SKM-1 (cell line): ENCODE results near the gene C1orf115.
A peak's percentile ranks its signal among the peaks of the same experiment; 100 is the strongest.
"Not testable (repeated sequence)": the region's sequence is repeated elsewhere in the genome, so short reads cannot be mapped to it uniquely, and the experiment has no call there.

Experiments
- DNase-seq: peaks from one replicate; lab custom pipeline; 2025; ENCODE audit not compliant: unreplicated experiment; lab: John Stamatoyannopoulos, UW

C1orf115 gene

GRCh38 chr1:220690140-220691052 lies at the start of gene C1orf115:
C1orf115 (plus strand) TSS chr1:220690363; CDS start chr1:220690403, 40 bp downstream.
- peak; percentile 76 for DNase-seq

GRCh38 chr1:220642285-220642684 lies 47.9 kb upstream of the C1orf115 start:
- no peak for DNase-seq

- DNase-seq = no peak
Measured at GRCh38 chr1:220652995-220653394, 37.2 kb upstream of the C1orf115 start.

GRCh38 chr1:220655509-220655908 lies 34.7 kb upstream of the C1orf115 start:
- no peak for DNase-seq

GRCh38 chr1:220655961-220656740 lies 34.0 kb upstream of the C1orf115 start:
- no peak for DNase-seq

- DNase-seq = no peak
Measured at GRCh38 chr1:220666349-220666748, 23.8 kb upstream of the C1orf115 start.

- no peak for DNase-seq
Measured at GRCh38 chr1:220669005-220669404, 21.2 kb upstream of the C1orf115 start.

- DNase-seq = no peak
Measured at GRCh38 chr1:220670365-220670764, 19.8 kb upstream of the C1orf115 start.

GRCh38 chr1:220673921-220674320 lies 16.2 kb upstream of the C1orf115 start:
- DNase-seq = no peak

GRCh38 chr1:220677251-220677650 lies 12.9 kb upstream of the C1orf115 start:
- DNase-seq = no peak

GRCh38 chr1:220680085-220680687 lies 10.0 kb upstream of the C1orf115 start:
- DNase-seq = peak; percentile 44

- DNase-seq = no peak
Measured at GRCh38 chr1:220681220-220681880, 8.8 kb upstream of the C1orf115 start.

- DNase-seq = no peak
Measured at GRCh38 chr1:220682901-220683576, 7.1 kb upstream of the C1orf115 start.

- DNase-seq = not testable (repeated sequence)
Measured at GRCh38 chr1:220683716-220684115, 6.4 kb upstream of the C1orf115 start.

GRCh38 chr1:220684890-220685289 lies 5.3 kb upstream of the C1orf115 start:
- peak; percentile 32 for DNase-seq

- DNase-seq = peak; percentile 23
Measured at GRCh38 chr1:220685879-220686278, 4.3 kb upstream of the C1orf115 start.

- DNase-seq = no peak
Measured at GRCh38 chr1:220687809-220688208, 2.4 kb upstream of the C1orf115 start.

- DNase-seq = no peak
Measured at GRCh38 chr1:220689666-220690065, 497 bp upstream of the C1orf115 start.

- no peak for DNase-seq
Measured at GRCh38 chr1:220691053-220691684, 1.0 kb downstream of the C1orf115 start.
